Measurements from ENCODE around the gene XIRP2.

The XIRP2 gene

GRCh38 chr2:166958986-166959481, 70.8 kb downstream of the XIRP2 start:
- in situ Hi-C loops (cut with MboI; ENCODE audit: low sequenced_read_pairs, unreplicated experiment): no loop called here
- no peak for DNase-seq (ENCODE audit: low spot score)
- TF ChIP-seq CTCF (IDR thresholded peaks at IDR 0.05; ENCODE audit: borderline replicate concordance, control extremely low read depth, extremely low read depth, insufficient read depth, missing control alignments): no peak

- TF ChIP-seq CTCF (IDR thresholded peaks at IDR 0.05; ENCODE audit: borderline replicate concordance, control extremely low read depth, extremely low read depth, insufficient read depth, missing control alignments): no peak
- DNase-seq (ENCODE audit: low spot score): no peak
- in situ Hi-C loops (cut with MboI; ENCODE audit: low sequenced_read_pairs, unreplicated experiment): no loop called here
Measured at GRCh38 chr2:166959556-166959955, 71.3 kb downstream of the XIRP2 start.

GRCh38 chr2:166960702-166961270, 72.5 kb downstream of the XIRP2 start:
- in situ Hi-C loops (cut with MboI; ENCODE audit: low sequenced_read_pairs, unreplicated experiment): no loop called here
- no peak for DNase-seq (ENCODE audit: low spot score)
- no peak for TF ChIP-seq CTCF (IDR thresholded peaks at IDR 0.05; ENCODE audit: borderline replicate concordance, control extremely low read depth, extremely low read depth, insufficient read depth, missing control alignments)

- DNase-seq (ENCODE audit: low spot score): no peak
- TF ChIP-seq CTCF (IDR thresholded peaks at IDR 0.05; ENCODE audit: borderline replicate concordance, control extremely low read depth, extremely low read depth, insufficient read depth, missing control alignments): no peak
- in situ Hi-C loops (cut with MboI; ENCODE audit: low sequenced_read_pairs, unreplicated experiment): no loop called here
Measured at GRCh38 chr2:166961933-166962332, 73.7 kb downstream of the XIRP2 start.

- DNase-seq (ENCODE audit: low spot score): no peak
- no peak for TF ChIP-seq CTCF (IDR thresholded peaks at IDR 0.05; ENCODE audit: borderline replicate concordance, control extremely low read depth, extremely low read depth, insufficient read depth, missing control alignments)
- in situ Hi-C loops (cut with MboI; ENCODE audit: low sequenced_read_pairs, unreplicated experiment): no loop called here
Measured at GRCh38 chr2:166969486-166969885, 81.2 kb downstream of the XIRP2 start.

- no peak for TF ChIP-seq CTCF (IDR thresholded peaks at IDR 0.05; ENCODE audit: borderline replicate concordance, control extremely low read depth, extremely low read depth, insufficient read depth, missing control alignments)
- in situ Hi-C loops (cut with MboI; ENCODE audit: low sequenced_read_pairs, unreplicated experiment): no loop called here
- DNase-seq (ENCODE audit: low spot score): no peak
Measured at GRCh38 chr2:166972002-166972401, 83.7 kb downstream of the XIRP2 start.

Measured in GM13976 (cell line).